ENCODE measurements around the gene PRKN. TPM values are rescaled to one million over a fixed set of nuclear protein-coding genes. Genes with fewer than 3 reads are reported as not detected.

The PRKN gene
- total and polyA plus RNA-seq, 2 experiments from 2014 or later, result 0.10 to 0.84 TPM

- Histone ChIP-seq H3K27ac (ENCODE audit: low read depth) (no peak overlapping the region), H3K27me3 (ENCODE audit: insufficient read depth) (no peaks in the 10 kb centered on the region), H4K20me1 (replicated peaks; ENCODE audit: insufficient read depth) (no peaks in the 10 kb centered on the region), H3K4me2 (no peak overlapping the region), H2AFZ (no peak overlapping the region), H3K4me1 (ENCODE audit: insufficient read depth) (no peaks in the 10 kb centered on the region), H3K4me3 (no peak overlapping the region), H3F3A (replicated peaks; ENCODE audit: low read depth) (no peaks in the 10 kb centered on the region), H3K79me2 (replicated peaks; ENCODE audit: insufficient read depth) (no peaks in the 10 kb centered on the region), H3K9me2 (ENCODE audit: insufficient read depth) (no peaks in the 10 kb centered on the region), H3K36me3 (ENCODE audit: insufficient read depth) (no peaks in the 10 kb centered on the region)
- H3K27me3 Mint-ChIP-seq (ENCODE audit: insufficient read depth, low read depth, poor library complexity), result no peaks in the 10 kb centered on the region
- H3K4me1 Mint-ChIP-seq, result no peaks in the 10 kb centered on the region; the same call in 2 of the 3 replicates
- H3K4me3 Mint-ChIP-seq, result no peak overlapping the region
- H3K27ac Mint-ChIP-seq, result no peak overlapping the region
- no peak for DNase-seq (ENCODE audit: low spot score)
- no peak for ATAC-seq
- H3K9me3 Mint-ChIP-seq, result no peaks in the 10 kb centered on the region
- TF ChIP-seq NANOG (IDR thresholded peaks at IDR 0.05; ENCODE audit: borderline replicate concordance), result no peak
- TF ChIP-seq ZNF114 (CRISPR knock-in tag; IDR thresholded peaks at IDR 0.05), result no peak
- no peak for TF ChIP-seq CREB1 (CRISPR knock-in tag; IDR thresholded peaks at IDR 0.05; ENCODE audit: low read depth)
- TF ChIP-seq ZNF462 (CRISPR knock-in tag; IDR thresholded peaks at IDR 0.05), result no peak
- no peak for TF ChIP-seq REST (IDR thresholded peaks at IDR 0.05; ENCODE audit: unreplicated experiment)
- no peak for TF ChIP-seq ETS1 (IDR thresholded peaks at IDR 0.05)
- no peak for TF ChIP-seq EZH2 (IDR thresholded peaks at IDR 0.05; ENCODE audit: low read depth, unreplicated experiment)
- no peak for TF ChIP-seq ZNF331 (CRISPR knock-in tag; IDR thresholded peaks at IDR 0.05; ENCODE audit: low read depth)
- no peak for TF ChIP-seq EZH2phosphoT487 (IDR thresholded peaks at IDR 0.05; ENCODE audit: unreplicated experiment)
- no peak for TF ChIP-seq POLR2AphosphoS5 (IDR thresholded peaks at IDR 0.05; ENCODE audit: low read depth)
- TF ChIP-seq JUNB (IDR thresholded peaks at IDR 0.05; ENCODE audit: unreplicated experiment), result no peak
- TF ChIP-seq CTCF (conservative IDR thresholded peaks at IDR 0.05; ENCODE audit: low read depth in 2 of 2), result no peak
- no peak for TF ChIP-seq STAT1 (IDR thresholded peaks at IDR 0.05; ENCODE audit: unreplicated experiment)
- H3K36me3 Mint-ChIP-seq (ENCODE audit: low read depth), result no peaks in the 10 kb centered on the region
These were observed 922.7 kb downstream of the PRKN start for GRCh38 chr6:161804838-161805237.

Data from GM23338 (cell line).